ENCODE results near the gene SMIM12. TPM values are rescaled to one million over a fixed set of nuclear protein-coding genes. Genes with fewer than 3 reads are reported as not detected.

Gene SMIM12
- total RNA-seq, 1 donor from 2014 or later: 24.6 TPM

DNA sequence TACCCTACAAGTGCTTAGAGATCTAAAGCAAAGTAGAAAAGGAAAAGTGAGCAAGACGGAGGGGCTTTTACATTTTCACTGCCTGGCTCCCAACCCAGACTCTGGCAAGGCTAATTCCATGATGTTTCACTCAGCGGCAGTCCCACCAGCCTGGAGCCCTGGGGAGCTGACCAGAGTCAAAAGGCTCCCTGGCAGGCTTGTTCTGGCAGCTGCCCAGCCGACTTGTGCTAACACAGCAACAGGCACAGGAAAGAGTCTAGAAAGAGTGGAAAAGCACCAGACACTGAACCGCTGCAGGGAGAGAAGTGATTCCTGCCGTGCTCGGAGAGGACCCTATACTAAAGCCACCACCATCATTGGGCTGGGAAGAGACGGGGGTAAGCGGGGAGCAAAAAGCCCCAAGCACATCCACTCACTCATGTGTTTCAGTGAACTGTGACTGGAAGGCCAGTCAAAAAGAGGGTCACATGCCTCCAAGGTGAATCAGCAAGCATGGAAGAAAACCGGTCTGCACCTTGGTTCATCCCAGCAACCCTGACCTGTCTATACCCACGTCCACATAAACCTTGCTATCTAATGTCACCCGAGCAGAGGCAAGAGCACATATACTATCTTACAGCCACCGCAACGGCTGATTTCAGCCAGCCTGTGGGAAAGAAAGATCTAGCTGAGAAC is 8.0 kb downstream of the SMIM12 start:
- H3K4me3 Mint-ChIP-seq: no peak overlapping the region

DNA sequence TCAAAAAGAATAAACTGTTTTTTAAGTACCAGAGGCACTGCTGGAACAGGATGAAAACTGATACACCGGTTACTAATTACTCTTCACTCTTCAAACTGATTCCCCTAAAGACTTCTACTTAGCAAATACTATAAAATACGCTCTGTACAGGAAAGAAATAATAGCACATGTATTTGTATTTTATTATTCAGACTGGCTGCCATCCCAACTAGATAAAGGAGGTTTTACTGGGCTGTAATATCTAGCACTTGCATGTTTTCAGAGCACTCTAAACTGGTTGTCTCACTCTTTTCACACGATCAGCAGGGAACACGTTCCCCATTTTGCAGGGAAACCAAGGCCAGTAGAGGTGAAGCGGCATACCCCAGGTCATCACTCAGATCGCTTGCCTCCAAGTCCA is 9.2 kb downstream of the SMIM12 start:
- no peak for DNase-seq (ENCODE audit: low spot score in 2 of 2, unreplicated experiment in 2 of 2)
- Mint-ChIP-seq H3K36me3 (peaks cover 12% of the 10 kb centered on the region), H3K4me3 (no peak overlapping the region), H3K9me3 (no peaks in the 10 kb centered on the region), H3K27ac (no peak overlapping the region), H3K27me3 (ENCODE audit: low read depth) (no peaks in the 10 kb centered on the region), H3K4me1 (peaks cover 6% of the 10 kb centered on the region)
- TF ChIP-seq, protein P1, sequence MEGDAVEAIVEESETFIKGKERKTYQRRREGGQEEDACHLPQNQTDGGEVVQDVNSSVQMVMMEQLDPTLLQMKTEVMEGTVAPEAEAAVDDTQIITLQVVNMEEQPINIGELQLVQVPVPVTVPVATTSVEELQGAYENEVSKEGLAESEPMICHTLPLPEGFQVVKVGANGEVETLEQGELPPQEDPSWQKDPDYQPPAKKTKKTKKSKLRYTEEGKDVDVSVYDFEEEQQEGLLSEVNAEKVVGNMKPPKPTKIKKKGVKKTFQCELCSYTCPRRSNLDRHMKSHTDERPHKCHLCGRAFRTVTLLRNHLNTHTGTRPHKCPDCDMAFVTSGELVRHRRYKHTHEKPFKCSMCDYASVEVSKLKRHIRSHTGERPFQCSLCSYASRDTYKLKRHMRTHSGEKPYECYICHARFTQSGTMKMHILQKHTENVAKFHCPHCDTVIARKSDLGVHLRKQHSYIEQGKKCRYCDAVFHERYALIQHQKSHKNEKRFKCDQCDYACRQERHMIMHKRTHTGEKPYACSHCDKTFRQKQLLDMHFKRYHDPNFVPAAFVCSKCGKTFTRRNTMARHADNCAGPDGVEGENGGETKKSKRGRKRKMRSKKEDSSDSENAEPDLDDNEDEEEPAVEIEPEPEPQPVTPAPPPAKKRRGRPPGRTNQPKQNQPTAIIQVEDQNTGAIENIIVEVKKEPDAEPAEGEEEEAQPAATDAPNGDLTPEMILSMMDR (IDR thresholded peaks at IDR 0.05; ENCODE audit: unreplicated experiment): no peak

More for the DNA sequence above, 8.0 kb downstream of the SMIM12 start:
- no peak for DNase-seq (ENCODE audit: low spot score in 2 of 2, unreplicated experiment in 2 of 2)
- H3K9me3 Mint-ChIP-seq: no peaks in the 10 kb centered on the region
- no peaks in the 10 kb centered on the region for H3K4me1 Mint-ChIP-seq
- H3K27me3 Mint-ChIP-seq (ENCODE audit: low read depth): no peaks in the 10 kb centered on the region
- H3K36me3 Mint-ChIP-seq: peaks cover 12% of the 10 kb centered on the region
- TF ChIP-seq, protein P1 (IDR thresholded peaks at IDR 0.05; ENCODE audit: unreplicated experiment): no peak
- H3K27ac Mint-ChIP-seq: no peak overlapping the region

DNA sequence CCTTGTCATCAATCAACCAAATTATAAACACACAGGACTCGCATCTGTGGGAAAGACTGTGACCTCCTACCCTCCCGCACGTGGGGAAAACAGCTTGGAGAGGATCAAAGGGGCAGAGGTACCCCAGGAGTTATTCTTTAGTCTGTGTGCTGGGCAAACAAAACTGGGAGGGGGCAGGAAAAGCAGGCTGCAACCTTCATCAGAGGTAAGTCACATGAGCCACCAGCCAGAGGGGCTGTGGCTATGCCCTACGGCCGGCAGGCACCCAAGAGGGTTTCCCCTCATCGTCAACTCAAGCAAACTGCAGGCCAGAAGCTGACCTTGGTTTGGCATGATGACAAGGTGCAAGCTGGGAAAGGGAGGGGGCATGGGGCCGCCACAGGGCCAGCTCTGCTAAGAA is 12.5 kb downstream of the SMIM12 start:
- Mint-ChIP-seq H3K27ac (no peak overlapping the region), H3K27me3 (ENCODE audit: low read depth) (no peaks in the 10 kb centered on the region), H3K4me3 (no peak overlapping the region), H3K4me1 (peaks cover 15% of the 10 kb centered on the region), H3K9me3 (no peaks in the 10 kb centered on the region), H3K36me3 (peaks cover 12% of the 10 kb centered on the region)
- TF ChIP-seq, protein P1 (IDR thresholded peaks at IDR 0.05; ENCODE audit: unreplicated experiment): no peak
- no peak for DNase-seq (ENCODE audit: low spot score in 2 of 2, unreplicated experiment in 2 of 2)

DNA sequence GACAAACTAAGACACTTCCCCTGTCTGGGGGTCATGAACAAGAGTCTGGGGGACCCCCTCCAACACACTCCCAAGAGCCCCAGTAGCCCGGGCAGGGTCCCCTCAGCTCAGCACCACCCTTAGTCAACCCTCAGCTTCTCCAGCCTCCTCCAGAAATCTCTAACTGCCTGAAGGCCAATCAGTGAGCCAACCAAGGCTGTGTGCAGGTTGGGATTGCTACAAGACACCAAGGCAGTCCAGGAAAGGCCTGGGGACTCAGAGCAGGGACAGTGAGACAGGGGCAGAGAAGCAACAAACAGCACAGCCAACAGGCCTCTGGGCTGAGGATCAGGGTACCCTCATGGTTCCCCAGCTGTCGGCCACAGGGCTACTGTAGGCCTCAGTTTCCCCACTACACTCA is 13.3 kb downstream of the SMIM12 start:
- H3K4me3 Mint-ChIP-seq: no peak overlapping the region
- peaks cover 12% of the 10 kb centered on the region for H3K36me3 Mint-ChIP-seq
- H3K4me1 Mint-ChIP-seq: peaks cover 15% of the 10 kb centered on the region
- H3K27ac Mint-ChIP-seq: no peak overlapping the region
- TF ChIP-seq, protein P1 (IDR thresholded peaks at IDR 0.05; ENCODE audit: unreplicated experiment): no peak
- no peaks in the 10 kb centered on the region for H3K27me3 Mint-ChIP-seq (ENCODE audit: low read depth)
- no peak for DNase-seq (ENCODE audit: low spot score in 2 of 2, unreplicated experiment in 2 of 2)
- H3K9me3 Mint-ChIP-seq: no peaks in the 10 kb centered on the region

DNA sequence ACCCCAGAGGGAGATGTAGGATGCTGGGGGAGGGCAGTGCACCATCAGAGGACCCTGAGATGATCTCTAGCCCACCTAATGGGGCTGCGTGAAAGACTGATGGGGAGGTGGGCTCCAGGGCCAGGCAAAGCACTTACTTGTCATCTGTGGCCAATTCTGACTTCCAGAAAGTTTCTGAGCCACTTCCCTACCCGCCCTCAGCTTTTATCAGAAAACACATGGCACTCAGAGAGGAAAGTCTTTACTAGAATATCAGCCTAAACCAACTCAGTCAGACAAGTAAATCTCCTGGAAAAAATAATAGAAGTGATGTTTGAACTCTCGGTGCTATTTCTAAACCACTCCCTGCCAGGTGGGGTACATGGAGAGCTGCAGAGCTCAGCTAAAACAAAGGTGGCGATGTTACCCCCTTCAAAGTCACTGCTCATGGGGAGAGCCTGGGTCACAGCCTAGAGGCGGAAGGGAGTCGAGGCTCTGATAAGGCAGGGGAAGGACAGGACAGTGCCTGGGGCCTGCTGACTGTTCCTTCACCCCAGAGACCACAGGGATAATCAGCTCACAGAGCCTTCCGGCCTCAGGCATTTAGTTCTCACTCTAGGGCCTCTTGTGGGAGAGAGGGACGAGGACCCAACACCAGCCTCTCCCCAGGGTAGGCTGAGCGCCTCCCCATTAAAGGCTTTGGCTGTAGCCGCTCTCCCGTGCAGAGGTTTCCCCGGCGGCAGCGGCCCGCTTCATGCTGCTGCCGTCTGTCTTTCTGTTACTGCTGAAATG is 14.2 kb downstream of the SMIM12 start:
- H3K4me1 Mint-ChIP-seq: peaks cover 15% of the 10 kb centered on the region

More for the DNA sequence above, 14.2 kb downstream of the SMIM12 start:
- H3K4me3 Mint-ChIP-seq: no peak overlapping the region
- TF ChIP-seq, protein P1 (IDR thresholded peaks at IDR 0.05; ENCODE audit: unreplicated experiment): no peak
- H3K27ac Mint-ChIP-seq: no peak overlapping the region
- no peak for DNase-seq (ENCODE audit: low spot score in 2 of 2, unreplicated experiment in 2 of 2)
- peaks cover 10% of the 10 kb centered on the region for H3K36me3 Mint-ChIP-seq
- no peaks in the 10 kb centered on the region for H3K9me3 Mint-ChIP-seq
- H3K27me3 Mint-ChIP-seq (ENCODE audit: low read depth): no peaks in the 10 kb centered on the region
